HuH-7 (cell line): ENCODE data around the gene DRC7.
"Not testable (repeated sequence)": the region's sequence is repeated elsewhere in the genome, so short reads cannot be mapped to it uniquely, and the experiment has no call there.

Experiments
- DNase-seq: peaks from one replicate; pipeline ENCODE4 v3.0.0; 2011; ENCODE audit warnings: low spot score

DRC7 gene

GRCh38 chr16:57660715-57661463, 33.7 kb upstream of the DRC7 start:
- DNase-seq, result peak; percentile 49

GRCh38 chr16:57661510-57661909, 33.1 kb upstream of the DRC7 start:
- DNase-seq, result no peak

- DNase-seq, result no peak
Measured at GRCh38 chr16:57661936-57662906, 32.4 kb upstream of the DRC7 start.

DNA sequence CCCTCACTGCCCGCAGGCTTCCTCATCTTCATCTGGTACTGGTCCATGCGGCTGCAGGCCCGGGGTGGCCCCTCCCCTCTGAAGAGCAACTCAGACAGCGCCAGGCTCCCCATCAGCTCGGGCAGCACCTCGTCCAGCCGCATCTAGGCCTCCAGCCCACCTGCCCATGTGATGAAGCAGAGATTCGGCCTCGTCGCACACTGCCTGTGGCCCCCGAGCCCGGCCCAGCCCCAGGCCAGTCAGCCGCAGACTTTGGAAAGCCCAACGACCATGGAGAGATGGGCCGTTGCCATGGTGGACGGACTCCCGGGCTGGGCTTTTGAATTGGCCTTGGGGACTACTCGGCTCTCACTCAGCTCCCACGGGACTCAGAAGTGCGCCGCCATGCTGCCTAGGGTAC, 31.2 kb upstream of the DRC7 start:
- no peak for DNase-seq

GRCh38 chr16:57663917-57664661, 30.5 kb upstream of the DRC7 start:
- peak; percentile 34 for DNase-seq

DNA sequence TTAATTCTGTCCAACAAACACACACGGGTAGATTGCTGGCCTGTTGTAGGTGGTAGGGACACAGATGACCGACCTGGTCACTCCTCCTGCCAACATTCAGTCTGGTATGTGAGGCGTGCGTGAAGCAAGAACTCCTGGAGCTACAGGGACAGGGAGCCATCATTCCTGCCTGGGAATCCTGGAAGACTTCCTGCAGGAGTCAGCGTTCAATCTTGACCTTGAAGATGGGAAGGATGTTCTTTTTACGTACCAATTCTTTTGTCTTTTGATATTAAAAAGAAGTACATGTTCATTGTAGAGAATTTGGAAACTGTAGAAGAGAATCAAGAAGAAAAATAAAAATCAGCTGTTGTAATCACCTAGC, 30.0 kb upstream of the DRC7 start:
- no peak for DNase-seq

DNA sequence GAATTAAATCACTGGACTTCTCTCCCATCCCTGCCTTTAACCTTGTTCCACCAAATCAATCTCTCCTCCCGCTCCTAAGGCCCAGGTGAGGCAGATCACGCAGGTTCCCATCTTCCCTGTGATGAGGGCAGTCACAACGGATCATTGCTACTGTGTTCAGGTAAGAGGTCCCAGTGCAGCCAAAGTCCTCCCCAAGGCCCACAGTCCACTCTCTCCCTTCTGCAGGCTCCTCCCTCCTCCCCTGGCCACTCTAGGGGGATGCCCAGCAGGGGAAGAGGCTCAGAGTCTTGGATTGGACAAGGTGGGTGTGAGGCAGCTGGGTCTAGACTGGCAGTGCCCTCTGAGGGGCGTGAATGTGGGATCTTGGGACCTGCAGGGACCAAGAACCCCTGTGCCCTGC, 29.1 kb upstream of the DRC7 start:
- no peak for DNase-seq

DNA sequence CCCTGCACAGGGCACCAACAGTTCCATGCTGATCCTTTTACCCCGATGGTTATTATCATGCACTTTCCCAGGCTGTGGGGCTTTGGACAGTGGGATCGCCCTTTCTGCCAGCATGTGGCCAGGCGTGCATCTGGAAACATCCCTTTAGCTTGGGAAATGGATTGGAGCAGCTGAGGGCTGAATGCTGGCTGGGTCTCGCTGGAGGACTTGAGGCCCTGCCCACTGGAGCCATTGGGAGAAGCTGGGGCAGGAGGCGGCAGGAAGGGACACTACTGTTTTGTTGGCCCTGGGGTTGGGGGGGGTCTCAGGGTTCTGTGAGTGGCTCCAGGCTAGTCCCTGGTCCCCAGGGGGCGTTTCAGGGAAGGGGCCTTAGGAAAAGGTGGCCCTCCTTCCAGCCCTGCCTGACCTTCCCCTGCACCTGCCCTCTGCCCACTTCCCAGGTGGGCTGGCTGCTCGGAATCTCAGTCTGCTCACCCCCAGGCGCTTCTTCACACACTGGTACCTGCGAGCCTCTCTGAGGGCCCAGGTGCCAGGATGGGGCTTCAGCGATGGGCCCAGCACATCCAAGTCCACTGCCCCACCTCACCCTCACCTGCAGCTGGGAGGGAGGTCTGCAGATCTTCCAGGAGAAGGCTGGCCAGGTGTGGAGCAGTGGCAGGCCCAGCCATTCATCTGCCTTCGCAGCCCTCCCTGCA, 28.1 kb upstream of the DRC7 start:
- no peak for DNase-seq

- no peak for DNase-seq
Measured at GRCh38 chr16:57667048-57667525, 27.5 kb upstream of the DRC7 start.

GRCh38 chr16:57667526-57668262, 26.9 kb upstream of the DRC7 start:
- DNase-seq, result peak; percentile 69

GRCh38 chr16:57668263-57668571, 26.4 kb upstream of the DRC7 start, which contains the start of gene ADGRG3:
Gene ADGRG3 (plus strand): TSS chr16:57668306. CDS start chr16:57668348, 42 bp downstream.
- DNase-seq, result no peak

GRCh38 chr16:57668630-57669475, 25.8 kb upstream of the DRC7 start:
- no peak for DNase-seq

DNA sequence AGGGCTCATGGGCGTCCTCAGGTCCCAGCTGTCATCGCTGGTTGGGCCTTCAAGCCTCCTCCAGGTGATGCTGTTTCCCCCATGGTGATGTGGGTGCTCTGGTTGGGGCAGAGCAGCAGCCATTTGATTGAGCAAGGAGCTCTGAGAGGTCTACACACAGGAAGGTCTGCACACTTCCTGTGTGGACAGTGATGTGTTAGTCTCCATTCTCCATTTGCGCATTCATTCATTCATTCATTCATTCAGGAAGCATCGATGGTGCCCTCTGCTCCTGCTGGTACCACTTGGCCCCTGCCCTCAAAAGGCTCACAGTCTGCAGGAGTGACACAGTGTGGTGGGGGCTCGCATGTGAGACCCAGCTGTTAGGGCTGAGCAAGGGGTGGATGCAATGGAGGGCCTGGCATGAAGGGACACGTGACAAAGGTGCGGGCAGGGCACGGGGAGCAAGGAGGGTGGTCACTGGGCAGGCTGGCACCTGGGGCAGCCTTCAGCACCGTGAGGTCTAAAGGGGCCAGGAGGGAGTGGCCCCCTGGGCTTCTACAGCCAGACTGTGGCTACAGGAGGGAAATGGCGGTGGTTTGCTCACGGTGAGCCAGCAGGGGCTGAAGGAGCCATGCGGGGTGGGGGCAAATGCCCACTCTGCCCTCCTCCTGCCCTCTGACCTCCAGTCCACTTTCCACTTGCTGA, 25.0 kb upstream of the DRC7 start:
- DNase-seq, result no peak

GRCh38 chr16:57670196-57670595, 24.4 kb upstream of the DRC7 start:
- no peak for DNase-seq

DNA sequence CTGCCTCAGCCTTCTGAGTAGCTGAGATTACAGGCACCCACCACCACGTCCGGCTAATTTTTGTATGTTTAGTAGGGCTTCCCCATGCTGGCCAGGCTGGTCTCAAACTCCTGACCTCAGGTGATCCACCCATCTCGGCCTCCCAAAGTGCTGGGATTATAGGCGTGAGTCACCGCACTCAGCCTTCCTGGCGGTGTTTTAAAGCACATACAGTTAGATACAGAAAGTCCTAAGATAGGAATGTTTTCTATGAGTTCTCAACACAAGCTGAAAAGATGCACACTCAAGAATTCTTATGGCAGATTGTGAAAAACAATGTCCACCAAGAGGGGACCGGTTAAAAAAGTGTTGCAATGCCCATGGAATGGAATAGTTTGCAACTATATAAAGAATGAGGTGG, 23.2 kb upstream of the DRC7 start:
- DNase-seq, result not testable (repeated sequence)

GRCh38 chr16:57672416-57672815, 22.2 kb upstream of the DRC7 start:
- no peak for DNase-seq

- DNase-seq, result no peak
Measured at GRCh38 chr16:57672824-57673223, 21.8 kb upstream of the DRC7 start.

DNA sequence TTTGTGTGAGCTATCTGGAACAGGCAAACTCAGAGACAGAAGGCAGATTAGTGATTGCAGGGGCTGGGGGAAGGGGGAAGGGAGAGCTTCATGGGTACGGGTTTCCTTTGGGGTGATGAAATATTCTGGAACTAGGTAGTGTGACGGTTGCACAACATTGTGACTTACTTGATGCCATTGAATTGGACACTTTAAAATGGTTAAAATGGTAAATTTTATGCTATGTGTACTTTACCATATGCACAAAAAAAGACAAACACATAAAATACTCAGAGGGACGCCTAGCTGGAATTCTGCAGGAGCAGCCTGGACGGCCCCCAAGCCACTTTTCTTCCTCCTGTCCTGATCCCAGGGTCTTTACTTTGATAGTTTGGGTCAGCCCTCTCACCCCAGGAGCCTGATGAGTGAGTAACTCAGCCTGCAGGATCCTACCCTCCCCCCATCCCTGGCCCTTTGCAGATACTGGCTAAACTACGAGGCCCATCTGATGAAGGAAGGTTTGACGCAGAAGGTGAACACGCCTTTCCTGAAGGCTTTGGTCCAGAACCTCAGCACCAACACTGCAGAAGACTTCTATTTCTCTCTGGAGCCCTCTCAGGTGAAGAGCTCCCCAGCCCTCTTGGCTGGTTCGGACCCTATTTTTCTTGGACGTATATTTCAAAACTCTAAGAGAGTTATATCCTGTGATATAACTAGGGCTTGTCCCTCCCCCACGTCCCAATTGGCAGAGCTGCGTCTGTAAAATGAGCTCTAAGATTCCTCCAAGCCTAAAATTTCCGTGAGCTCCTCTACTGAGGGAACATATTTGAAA, 18.7 kb upstream of the DRC7 start:
- no peak for DNase-seq
